NCI-H1092 (cell line): ENCODE data around the gene SLC4A5.
"Not testable (repeated sequence)": the region's sequence is repeated elsewhere in the genome, so short reads cannot be mapped to it uniquely, and the experiment has no call there.

ENCODE experiments used
- DNase-seq: peaks from one replicate; lab custom pipeline; 2025; lab: John Stamatoyannopoulos, UW

The SLC4A5 gene

DNA sequence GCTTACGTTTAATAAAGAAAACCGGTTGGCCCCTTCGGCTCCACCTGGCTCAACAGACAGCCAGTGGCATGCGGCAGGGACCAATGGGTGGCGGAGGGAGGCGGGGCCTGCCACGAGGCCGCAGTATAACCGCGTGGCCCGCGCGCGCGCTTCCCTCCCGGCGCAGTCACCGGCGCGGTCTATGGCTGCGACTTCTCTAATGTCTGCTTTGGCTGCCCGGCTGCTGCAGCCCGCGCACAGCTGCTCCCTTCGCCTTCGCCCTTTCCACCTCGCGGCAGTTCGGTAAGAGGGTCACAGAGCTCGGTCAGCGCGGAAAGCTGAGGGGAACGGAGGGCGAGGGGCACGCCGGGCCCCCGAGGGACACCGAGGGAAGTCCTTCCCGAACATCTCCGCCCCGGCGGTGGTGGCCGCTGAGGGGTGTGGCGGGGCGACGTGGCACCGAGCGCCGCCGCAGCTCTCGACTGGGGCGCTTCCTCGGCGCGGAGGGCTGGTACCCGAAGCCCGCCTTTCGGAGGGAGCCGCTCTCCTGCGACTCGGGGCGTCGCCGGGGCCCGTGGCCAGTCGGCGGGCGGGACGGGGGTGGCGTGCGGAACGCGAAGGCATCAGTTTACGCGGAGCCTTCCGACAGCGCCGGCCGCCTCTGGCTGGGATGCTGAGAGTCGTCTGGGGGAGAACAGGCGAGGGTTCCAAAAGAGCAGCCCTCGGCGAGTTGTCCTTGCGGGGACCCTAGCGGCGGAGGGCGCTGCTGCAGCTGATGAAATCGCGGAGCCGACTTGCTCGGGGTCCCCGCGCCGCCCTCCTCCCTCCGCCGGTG, 144.5 kb downstream of the SLC4A5 start, which contains the start of gene MTHFD2:
Gene MTHFD2 (plus strand): TSS at position 155 of the 814 bp plus-strand sequence. CDS start 27 bp downstream, at position 182.
- peak; percentile 89 for DNase-seq

DNA sequence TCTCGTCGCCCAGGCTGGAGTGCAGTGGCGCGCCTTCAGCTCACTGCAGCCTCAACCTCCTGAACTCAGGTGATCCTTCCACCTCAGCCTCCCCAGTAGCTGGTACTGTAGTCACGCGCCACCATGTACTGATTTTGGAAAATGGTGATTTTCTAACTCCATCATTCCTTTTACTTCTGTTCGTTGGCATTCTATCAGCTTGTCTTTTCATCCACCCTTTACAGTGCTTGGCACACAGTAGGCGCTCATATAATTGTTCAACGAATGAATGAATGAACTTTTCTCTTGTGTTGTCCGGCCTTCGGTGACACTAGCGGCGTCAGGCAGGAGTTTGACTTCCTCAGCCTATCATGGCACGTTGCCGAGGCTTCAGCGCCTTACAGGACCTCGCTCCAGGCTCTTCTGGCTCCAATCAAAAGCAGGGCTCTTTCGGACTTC, 145.2 kb downstream of the SLC4A5 start:
- no peak for DNase-seq

DNA sequence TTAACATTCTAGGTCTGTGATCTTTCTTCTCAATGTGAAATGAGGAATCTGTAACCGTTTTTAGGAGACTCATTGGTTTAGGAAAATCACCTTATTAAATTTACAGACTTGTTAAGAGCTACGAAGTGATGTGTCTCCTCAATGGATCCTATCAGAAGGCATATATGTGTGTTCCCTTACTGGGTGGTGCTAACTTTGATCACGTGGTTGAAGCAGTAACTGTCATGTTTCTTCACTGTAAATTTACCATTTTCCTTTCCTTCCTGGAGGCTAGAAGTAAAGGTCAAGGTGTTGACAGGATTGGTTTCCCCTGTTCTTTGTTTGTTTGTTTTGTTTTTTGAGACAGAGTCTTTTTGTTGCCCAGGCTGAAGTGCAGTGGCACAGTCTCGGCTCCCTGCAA, 146.2 kb downstream of the SLC4A5 start:
- no peak for DNase-seq

DNA sequence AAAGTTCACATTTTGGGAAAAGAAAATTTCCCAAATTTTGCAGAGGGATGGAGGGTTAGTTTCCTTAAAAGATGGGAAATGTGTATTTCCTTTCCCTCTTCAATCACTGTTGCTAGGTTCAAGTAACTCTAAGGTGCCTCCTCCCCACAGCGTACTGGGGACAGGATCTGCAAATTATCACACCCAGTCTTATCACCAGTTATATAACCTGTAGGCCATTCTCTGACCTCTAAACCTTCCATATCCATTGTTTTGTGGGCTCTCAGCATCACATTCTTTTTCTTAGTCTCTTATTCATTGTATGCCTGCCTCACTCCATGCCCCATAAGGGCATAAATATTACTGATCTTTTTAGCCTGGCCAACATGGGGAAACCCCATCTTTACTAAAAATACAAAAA, 148.4 kb downstream of the SLC4A5 start:
- DNase-seq, result no peak

DNA sequence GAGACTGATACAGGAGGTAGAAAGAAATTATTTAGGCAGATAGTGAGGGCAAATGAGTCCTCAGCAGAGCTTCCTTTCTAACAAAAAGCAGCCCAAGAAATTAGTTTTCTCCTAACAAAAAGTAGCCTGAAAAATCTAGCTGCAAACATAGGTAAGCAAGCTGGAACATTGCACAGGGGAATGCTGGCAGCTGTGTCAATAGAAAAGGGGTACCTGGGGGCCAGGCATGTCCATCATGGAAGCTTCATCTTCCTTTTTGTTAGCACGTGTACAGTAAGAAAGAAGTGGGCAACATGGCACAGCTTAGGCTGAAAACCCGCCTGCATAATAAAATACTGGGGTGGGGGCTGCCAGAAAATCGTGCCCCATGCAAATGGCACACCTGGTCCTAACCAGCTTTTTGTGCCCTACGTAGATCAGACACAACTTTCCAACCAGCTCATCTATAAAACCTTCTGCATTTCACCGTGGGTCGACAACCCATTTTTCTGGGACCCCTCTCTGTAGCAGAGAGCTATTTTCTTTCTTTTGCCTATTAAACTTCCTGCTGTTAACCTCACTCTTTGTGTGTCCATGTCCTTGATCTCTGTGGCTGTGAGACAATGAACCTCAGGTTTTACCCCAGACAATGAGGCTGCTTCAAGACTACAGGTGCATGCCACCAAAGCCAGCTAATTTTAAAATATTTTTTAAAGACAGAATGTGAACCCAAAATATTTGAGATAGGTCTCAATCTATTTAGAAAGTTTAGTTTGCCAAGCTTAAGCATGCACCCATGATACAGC, 151.4 kb downstream of the SLC4A5 start:
- no peak for DNase-seq

DNA sequence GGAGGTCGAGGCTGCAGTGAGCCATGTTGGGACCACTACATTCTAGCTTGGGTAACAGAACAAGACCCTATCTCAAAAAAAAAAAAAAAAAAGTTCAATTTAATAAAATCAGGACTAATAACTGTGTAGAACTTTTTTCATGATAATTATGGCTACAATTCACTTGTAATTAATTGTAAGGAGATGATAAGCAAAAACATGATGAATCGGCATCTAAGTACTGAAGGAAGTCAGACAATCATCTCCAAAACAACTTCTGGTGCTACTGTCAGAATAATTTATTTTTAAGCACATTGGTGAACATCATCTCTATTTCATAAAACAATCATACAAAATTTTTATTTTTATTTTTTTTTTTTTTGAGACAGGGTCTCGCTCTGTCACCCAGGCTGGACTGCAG, 154.5 kb downstream of the SLC4A5 start:
- DNase-seq, result no peak

DNA sequence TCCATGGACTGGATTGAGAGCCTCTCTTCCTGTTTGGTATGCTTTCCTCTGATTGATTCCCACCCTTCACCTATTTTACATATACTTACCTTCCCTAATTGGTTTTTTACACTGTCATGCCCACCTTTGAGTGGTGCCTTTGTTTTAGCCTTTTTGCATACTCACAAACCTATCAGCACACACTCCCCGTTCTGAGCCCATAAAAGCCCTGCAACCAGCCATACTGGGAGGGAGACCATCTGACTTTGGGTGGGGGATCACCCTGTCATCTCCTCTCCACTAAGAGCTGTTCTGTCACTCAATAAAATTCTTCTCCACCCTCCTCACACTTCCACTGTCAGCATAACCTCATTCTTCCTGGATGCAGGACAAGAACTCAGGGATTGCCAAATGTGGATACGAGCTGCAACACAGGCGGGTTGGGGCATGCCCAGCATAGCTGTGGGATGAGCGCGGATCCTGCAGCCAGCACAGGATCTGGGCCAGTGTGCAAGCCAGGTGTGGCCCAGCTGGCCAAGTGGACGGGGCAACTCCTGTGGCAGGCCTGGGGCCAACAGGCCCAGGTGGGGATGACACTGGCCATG, 155.1 kb downstream of the SLC4A5 start:
- DNase-seq, result no peak

DNA sequence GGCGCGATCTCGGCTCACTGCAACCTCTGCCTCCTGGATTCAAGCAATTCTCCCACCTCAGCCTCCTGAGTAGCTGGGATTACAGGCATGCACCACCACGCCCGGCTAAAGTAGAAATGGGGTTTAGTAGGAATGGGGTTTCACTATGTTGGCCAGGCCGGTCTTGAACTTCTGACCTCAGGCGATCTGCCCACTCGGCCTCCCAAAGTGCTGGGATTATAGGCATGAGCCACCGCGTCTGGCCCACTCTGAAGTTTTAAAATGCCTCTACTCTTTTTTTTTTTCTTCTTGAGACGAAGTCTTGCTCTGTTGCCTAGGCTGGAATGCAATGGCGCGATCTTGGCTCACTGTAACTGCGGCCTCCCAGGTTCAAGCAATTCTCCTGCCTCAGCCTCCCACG, 156.5 kb downstream of the SLC4A5 start:
- not testable (repeated sequence) for DNase-seq

DNA sequence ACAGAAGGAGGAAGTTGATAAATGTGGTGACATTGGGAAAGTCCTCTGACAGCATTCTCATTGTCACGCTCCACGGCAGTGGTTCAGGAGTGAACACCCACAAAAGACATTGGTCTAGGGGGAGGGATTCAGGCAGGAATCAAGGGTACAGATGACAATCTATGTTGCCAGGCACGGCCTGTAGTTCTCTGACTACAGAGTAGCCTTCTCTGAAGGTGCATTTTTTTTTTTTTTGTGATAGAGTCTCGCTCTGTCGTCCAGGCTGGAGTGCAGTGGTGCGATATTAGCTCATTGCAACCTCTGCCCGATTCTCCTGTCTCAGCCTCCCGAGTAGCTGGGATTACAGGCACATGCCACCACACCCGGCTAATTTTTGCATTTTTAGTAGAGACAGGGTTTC, 157.2 kb downstream of the SLC4A5 start:
- DNase-seq, result no peak

DNA sequence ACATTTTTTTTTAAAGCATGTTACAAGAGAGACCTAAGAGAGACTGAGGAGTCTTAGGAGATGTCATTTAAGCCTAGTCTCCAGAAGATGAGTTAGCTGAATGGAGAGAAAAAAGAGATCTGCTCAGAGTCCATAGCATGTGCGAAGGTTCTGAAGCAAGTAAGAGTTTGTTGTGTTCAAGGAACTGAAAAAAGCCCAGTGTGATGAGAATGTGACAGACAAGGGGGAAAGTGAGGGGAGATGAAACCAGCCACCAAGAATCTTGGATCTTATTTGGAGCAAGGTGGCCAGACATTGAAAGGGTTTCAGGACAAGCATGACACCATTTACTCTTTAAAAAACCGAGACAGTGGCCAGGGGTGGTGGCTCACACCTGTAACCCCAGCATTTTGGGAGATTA, 159.3 kb downstream of the SLC4A5 start:
- no peak for DNase-seq

DNA sequence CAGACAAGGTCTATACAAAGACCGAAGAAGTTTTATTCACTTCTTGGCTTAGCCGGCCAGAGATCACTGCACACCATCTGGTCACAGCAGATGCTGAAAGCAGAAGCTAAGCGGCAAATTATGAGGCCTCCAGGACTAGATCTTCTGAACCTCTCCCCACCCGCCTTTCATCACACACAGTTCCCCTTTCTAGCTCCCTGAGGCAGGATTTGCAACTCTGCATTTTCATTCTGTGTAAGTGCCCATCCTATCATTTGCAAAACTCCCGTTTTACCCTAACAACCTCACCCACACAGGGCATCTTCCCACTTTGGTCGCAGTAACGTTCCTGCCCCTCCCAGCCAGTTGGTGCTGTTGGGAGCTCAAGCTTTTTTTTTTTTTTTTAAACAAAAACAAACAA, 161.5 kb downstream of the SLC4A5 start:
- DNase-seq, result no peak

DNA sequence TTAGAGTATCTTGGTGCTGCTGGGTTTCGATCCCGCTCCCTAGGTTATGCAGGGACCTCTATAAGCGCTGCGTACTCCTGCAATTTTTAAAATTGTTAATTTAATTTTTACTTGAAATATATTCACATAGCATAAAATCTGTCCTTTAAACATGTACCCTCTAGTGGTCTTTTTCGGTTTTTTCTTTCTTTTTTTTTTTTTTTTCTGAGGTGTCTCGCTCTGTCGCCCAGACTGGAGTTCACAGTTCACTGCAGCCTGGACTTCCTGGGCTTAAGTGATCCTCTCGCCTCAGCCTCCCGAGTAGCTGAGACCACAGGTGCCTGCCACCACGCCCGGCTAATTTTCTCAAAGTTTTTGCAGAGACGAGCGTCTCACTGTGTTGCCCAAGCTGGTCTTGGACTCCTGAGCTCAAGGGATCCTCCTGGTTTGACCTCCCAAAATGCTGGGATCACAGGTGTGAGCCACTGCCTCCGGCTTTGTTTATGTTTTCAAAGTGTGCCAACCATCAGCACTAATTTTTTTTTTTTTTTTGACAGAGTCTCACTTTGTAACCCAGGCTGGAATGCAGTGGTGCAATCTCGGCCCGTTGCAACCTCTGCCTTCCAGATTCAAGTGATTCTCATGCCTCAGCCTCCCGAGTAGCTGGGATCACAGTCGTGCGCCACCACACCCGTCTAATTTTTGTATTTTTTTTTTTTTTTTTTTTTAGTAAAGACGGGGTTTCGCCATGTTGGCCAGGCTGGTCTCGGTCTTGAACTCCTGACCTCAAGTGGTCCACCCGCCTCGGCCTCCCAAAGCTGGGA, 164.0 kb downstream of the SLC4A5 start:
- no peak for DNase-seq

DNA sequence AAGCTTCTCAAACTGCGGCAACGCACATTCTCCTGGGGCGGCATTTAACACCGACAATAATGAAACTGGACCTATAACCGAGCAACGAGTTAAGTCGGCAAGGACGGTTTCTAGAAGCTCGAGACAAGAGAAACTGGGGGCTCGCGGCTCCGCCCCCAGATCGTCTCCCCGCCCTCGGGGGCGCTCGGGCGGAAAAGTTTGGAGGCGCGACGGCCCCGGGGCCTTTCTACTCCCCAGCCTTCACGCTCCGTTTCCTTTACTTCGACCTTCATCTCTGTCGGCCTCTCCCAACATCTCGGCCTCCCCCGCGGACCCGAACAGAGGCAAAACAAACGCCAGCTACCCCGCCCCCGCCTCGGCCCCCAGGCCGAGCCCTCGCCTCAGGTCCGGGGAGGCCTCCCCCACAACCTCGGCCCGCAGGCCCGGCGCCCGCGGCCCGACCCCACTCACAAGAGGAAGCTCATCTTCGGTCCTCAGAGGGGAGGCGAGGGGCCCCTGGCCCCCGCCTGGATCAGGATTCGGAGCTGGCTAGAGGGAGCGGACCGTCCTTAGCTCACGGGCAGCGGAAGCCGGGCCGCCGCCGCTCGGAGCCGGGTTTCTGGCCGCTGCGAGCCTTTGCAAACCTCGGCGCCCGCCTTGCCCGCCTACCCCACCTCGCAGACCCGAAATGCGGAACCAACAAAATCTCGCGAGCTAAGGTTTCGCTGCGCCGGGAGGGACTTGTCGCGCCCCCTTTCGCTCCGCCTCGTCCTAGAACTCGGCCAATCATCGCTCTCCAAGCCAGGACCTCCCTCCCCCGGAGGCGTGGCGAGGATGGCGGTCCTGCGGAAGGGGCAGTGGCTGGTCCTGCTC, 164.8 kb downstream of the SLC4A5 start, which contains the start of gene MOB1A:
Gene MOB1A (minus strand): TSS at position 669 of the 852 bp plus-strand sequence. CDS start 205 bp downstream, at position 464.
- peak; percentile 97 for DNase-seq

DNA sequence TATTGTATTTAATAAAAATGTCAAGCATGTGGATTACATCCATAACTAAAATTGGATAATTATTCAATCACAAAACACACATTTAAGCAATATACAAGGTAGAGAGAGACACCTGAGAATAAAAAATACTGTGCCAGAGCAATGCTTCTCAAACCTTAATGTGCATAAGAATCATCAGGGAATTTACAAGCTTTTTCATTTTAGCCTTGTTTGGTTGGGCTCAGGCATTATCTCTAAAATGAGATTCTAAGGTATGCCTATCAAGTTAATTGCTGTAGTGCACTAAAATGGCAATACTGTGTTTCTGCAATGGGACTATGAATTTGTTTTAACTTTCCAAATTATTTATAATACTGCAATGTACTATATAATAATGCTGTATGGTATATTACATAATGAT, 165.5 kb downstream of the SLC4A5 start:
- DNase-seq, result no peak

DNA sequence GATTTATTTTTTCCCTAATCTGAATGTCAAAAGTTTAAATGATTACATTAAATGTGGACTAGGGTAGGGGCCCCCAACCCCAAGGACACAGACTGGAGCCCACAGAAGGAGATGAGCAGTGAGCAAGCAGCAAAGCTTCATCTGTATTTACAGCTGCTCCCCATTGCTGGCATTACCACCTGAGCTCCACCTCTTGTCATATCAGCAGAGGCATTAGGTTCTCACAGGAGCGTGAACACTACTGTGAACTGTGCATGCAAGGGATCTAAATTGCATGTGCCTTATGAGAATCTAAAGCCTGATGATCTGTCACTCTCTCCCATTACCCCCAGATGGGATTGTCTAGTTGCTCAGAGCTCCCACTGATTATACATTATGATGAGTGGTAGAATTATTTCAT, 168.3 kb downstream of the SLC4A5 start:
- DNase-seq, result no peak

DNA sequence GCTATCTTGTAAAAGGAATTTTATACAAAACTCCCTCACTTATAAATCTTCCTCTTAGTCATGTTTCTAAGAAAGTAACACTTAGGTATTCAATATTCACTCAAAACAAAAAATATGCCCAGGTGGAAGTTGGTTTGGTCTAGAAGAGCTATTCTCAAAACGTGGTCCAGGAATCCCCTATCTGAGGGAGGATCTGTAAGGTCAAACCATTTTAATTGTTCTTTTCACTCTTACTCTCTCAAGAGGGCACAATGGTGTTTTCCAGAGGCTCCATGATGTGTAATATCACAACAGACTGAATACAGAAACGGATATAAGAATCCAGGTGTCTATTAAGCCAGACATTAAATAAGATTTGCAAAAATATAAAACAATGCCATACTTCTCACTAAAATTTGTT, 174.5 kb downstream of the SLC4A5 start:
- DNase-seq, result no peak
